Body of pancreas (tissue), 4 donors: Measurements from ENCODE around the gene SLC35E3.

Source experiments
- POLR2A ChIP-seq, 3 donors: fragments of 450-650 bp; IDR thresholded peaks; one replicate each; pipeline ENCODE4 v1.6.1; 2016; ENCODE audit warnings: antibody characterized with exemption in 3 of 3, mild to moderate bottlenecking in 2 of 3
- TF ChIP-seq, protein P1 (sequence below), 7 experiments: fragments of 450-650 bp in 4 of 7; fragments of 200-600 bp in 3 of 7; sonication (generic) in 3 of 7; IDR thresholded peaks; one replicate each; pipeline ENCODE4 v1.5.1; 2016 to 2019; ENCODE audit warnings: antibody characterized with exemption in 7 of 7

DNA sequence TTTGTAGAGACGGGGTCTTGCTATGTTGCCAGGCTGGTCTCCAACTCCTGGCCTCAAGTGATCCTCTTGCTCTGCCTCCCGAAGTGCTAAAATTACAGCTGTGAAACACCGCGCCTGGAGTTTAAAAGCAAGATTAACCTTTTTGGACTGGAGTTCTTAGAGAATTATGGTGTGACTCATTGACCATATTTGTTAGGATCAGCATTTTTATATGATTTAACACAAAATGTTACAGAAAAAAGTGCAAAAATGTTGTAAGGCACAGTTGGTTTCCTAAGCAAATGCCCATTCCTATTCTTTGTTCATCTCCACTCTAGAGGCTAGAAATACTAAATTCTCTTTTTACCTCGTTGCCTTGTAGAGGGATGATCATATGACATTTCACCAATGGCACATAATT is 27.6 kb downstream of the SLC35E3 start:
- TF ChIP-seq, protein P1, sequence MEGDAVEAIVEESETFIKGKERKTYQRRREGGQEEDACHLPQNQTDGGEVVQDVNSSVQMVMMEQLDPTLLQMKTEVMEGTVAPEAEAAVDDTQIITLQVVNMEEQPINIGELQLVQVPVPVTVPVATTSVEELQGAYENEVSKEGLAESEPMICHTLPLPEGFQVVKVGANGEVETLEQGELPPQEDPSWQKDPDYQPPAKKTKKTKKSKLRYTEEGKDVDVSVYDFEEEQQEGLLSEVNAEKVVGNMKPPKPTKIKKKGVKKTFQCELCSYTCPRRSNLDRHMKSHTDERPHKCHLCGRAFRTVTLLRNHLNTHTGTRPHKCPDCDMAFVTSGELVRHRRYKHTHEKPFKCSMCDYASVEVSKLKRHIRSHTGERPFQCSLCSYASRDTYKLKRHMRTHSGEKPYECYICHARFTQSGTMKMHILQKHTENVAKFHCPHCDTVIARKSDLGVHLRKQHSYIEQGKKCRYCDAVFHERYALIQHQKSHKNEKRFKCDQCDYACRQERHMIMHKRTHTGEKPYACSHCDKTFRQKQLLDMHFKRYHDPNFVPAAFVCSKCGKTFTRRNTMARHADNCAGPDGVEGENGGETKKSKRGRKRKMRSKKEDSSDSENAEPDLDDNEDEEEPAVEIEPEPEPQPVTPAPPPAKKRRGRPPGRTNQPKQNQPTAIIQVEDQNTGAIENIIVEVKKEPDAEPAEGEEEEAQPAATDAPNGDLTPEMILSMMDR (IDR thresholded peaks at IDR 0.05): no peak
- TF ChIP-seq POLR2A (IDR thresholded peaks at IDR 0.05): no peak
